ENCODE measurements around the gene THSD4. TPM values are rescaled to one million over a fixed set of nuclear protein-coding genes. Genes with fewer than 3 reads are reported as not detected.

Gene THSD4
- total RNA-seq, 1 experiment from 2014 or later, result 29.3 TPM

DNA sequence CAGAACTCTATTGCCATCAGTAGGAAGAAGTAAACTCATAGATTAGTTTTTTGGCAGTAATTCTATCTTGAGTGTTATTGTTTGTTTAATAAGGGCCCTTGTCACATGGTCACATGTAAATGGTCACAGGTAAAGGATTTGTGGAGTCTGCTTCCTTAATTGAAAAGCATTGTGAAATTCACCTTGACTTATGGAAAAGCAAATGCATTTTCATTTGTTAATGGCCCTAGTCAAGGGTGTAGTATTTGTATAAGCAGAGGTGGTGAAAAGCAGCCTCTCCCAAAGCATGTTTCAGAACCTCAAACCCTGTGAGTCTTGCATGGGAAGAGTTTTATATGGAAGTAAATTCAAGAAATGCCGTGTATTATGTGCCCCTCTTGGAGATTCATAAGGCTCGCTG, 497.6 kb downstream of the THSD4 start:
- no peak for DNase-seq
- no peak overlapping the region for H3K4me3 ChIP-seq
- no peaks in the 10 kb centered on the region for H3K36me3 ChIP-seq (ENCODE audit: low read depth)
- H3K9me2 ChIP-seq (ENCODE audit: insufficient read depth), result no peaks in the 10 kb centered on the region
- POLR2A ChIA-PET (ENCODE audit: unreplicated experiment), result no interaction called here
- H4K20me1 ChIP-seq (ENCODE audit: insufficient read depth), result no peaks in the 10 kb centered on the region
- H3K27me3 ChIP-seq (ENCODE audit: insufficient read depth, low read depth), result no peaks in the 10 kb centered on the region
- no peaks in the 10 kb centered on the region for H3F3A ChIP-seq (ENCODE audit: insufficient read depth, low read depth)
- H2AFZ ChIP-seq, result no peak overlapping the region
- H3K27ac ChIP-seq, result no peak overlapping the region
- H3K79me2 ChIP-seq (ENCODE audit: low read depth), result no peaks in the 10 kb centered on the region
- TF ChIP-seq, protein P1, sequence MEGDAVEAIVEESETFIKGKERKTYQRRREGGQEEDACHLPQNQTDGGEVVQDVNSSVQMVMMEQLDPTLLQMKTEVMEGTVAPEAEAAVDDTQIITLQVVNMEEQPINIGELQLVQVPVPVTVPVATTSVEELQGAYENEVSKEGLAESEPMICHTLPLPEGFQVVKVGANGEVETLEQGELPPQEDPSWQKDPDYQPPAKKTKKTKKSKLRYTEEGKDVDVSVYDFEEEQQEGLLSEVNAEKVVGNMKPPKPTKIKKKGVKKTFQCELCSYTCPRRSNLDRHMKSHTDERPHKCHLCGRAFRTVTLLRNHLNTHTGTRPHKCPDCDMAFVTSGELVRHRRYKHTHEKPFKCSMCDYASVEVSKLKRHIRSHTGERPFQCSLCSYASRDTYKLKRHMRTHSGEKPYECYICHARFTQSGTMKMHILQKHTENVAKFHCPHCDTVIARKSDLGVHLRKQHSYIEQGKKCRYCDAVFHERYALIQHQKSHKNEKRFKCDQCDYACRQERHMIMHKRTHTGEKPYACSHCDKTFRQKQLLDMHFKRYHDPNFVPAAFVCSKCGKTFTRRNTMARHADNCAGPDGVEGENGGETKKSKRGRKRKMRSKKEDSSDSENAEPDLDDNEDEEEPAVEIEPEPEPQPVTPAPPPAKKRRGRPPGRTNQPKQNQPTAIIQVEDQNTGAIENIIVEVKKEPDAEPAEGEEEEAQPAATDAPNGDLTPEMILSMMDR (conservative IDR thresholded peaks at IDR 0.05), result no peak
- no peak for TF ChIP-seq EZH2 (IDR thresholded peaks at IDR 0.05; ENCODE audit: low read depth)
- CTCF ChIA-PET, result no interaction called here
- intact Hi-C loops (cut with micrococcal nuclease; ENCODE audit: unreplicated experiment), result no loop called here
- no peaks in the 10 kb centered on the region for H3K9me3 ChIP-seq (ENCODE audit: insufficient read depth, low read depth)
- H3K4me2 ChIP-seq, result no peak overlapping the region
- no TSS peak for BruUV-seq (replicated peaks)
- no peaks in the 10 kb centered on the region for H3K4me1 ChIP-seq (replicated peaks; ENCODE audit: insufficient read depth)

DNA sequence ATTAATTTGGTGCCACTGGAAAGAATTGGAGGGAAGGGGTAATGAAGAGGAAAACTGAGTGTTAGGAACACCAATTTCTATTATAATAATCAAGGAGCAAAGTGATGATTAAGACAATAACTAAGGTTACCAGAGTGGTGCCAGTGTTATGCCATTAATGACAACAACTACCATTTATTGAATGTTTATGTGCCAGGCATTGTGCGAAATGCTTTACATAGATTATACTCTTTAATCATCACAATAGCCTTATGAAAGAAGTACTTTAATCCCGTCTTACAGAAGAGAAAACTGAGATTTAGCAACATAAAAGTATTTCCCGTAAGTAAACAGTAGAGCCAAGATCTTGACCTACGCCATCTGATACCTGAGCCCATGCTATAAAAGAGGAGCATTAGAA, 507.8 kb downstream of the THSD4 start:
- H3K9me2 ChIP-seq (ENCODE audit: insufficient read depth), result no peaks in the 10 kb centered on the region
- no peaks in the 10 kb centered on the region for H3K36me3 ChIP-seq (ENCODE audit: low read depth)
- no peaks in the 10 kb centered on the region for H3K27me3 ChIP-seq (ENCODE audit: insufficient read depth, low read depth)
- intact Hi-C loops (cut with micrococcal nuclease; ENCODE audit: unreplicated experiment), result no loop called here
- H3K4me3 ChIP-seq, result no peak overlapping the region
- DNase-seq, result no peak
- BruUV-seq (replicated peaks), result no TSS peak
- H3K79me2 ChIP-seq (ENCODE audit: low read depth), result no peaks in the 10 kb centered on the region
- TF ChIP-seq EZH2 (IDR thresholded peaks at IDR 0.05; ENCODE audit: low read depth), result no peak
- TF ChIP-seq, protein P1 (conservative IDR thresholded peaks at IDR 0.05), result no peak
- no peaks in the 10 kb centered on the region for H4K20me1 ChIP-seq (ENCODE audit: insufficient read depth)
- CTCF ChIA-PET, result no interaction called here
- POLR2A ChIA-PET (ENCODE audit: unreplicated experiment), result no interaction called here
- H3K27ac ChIP-seq, result no peak overlapping the region
- no peaks in the 10 kb centered on the region for H3K9me3 ChIP-seq (ENCODE audit: insufficient read depth, low read depth)
- H3K4me2 ChIP-seq, result no peak overlapping the region
- no peaks in the 10 kb centered on the region for H3F3A ChIP-seq (ENCODE audit: insufficient read depth, low read depth)
- H3K4me1 ChIP-seq (replicated peaks; ENCODE audit: insufficient read depth), result no peaks in the 10 kb centered on the region
- H2AFZ ChIP-seq, result no peak overlapping the region

DNA sequence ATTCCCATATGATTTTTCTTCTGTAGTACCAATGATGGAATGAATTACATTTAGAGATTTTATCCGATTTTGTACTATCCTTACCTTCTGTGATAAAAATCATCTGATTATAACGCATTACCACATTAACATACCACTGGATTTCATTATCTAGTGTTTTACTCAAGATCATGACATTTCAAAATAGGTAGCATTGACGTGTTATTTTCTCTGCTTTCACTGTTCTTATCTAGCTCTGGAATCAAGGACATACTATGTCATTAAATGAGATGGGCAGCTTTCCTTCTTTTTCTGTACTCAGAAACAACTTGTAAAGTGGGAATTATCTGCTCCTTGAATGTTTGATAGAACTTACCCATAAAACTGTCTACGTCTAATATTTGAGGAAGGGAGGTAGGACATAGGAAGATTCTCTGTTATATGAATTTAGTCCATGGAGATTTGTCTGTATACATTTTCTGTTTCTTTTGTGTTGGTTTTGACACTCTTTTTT, 511.4 kb downstream of the THSD4 start:
- Histone ChIP-seq H3K36me3 (ENCODE audit: low read depth) (no peaks in the 10 kb centered on the region), H3F3A (ENCODE audit: insufficient read depth, low read depth) (no peaks in the 10 kb centered on the region), H3K9me2 (ENCODE audit: insufficient read depth) (no peaks in the 10 kb centered on the region), H3K4me2 (no peak overlapping the region), H3K4me1 (replicated peaks; ENCODE audit: insufficient read depth) (no peaks in the 10 kb centered on the region), H3K27ac (no peak overlapping the region), H3K9me3 (ENCODE audit: insufficient read depth, low read depth) (no peaks in the 10 kb centered on the region), H4K20me1 (ENCODE audit: insufficient read depth) (no peaks in the 10 kb centered on the region), H3K27me3 (ENCODE audit: insufficient read depth, low read depth) (no peaks in the 10 kb centered on the region), H3K79me2 (ENCODE audit: low read depth) (no peaks in the 10 kb centered on the region), H2AFZ (no peak overlapping the region), H3K4me3 (no peak overlapping the region)
- CTCF ChIA-PET, result no interaction called here
- intact Hi-C loops (cut with micrococcal nuclease; ENCODE audit: unreplicated experiment), result no loop called here
- DNase-seq, result no peak
- POLR2A ChIA-PET (ENCODE audit: unreplicated experiment), result no interaction called here
- BruUV-seq (replicated peaks), result no TSS peak
- TF ChIP-seq, protein P1 (conservative IDR thresholded peaks at IDR 0.05), result no peak
- TF ChIP-seq EZH2 (IDR thresholded peaks at IDR 0.05; ENCODE audit: low read depth), result no peak
